BE2C (cell line): Measurements from ENCODE around the gene ARVCF.

Experiments used
- DNase-seq: peaks from one replicate; pipeline ENCODE4 v3.0.0-alpha.2; 2020
- H3K27me3 ChIP-seq: fragments of 250-450 bp; sonication (Bioruptor Pico); 2 replicates; pipeline ENCODE4 v1.5.1; 2020; ENCODE audit warnings: mild to moderate bottlenecking
- H3K36me3 ChIP-seq: fragments of 250-450 bp; sonication (Bioruptor Pico); 2 replicates; pipeline ENCODE4 v1.5.1; 2020; ENCODE audit warnings: mild to moderate bottlenecking
- H3K4me1 ChIP-seq: fragments of 250-450 bp; sonication (Bioruptor Pico); 2 replicates; pipeline ENCODE4 v1.5.1; 2020
- H3K4me3 ChIP-seq: 2 replicates; pipeline ENCODE4 v1.5.1; 2011; ENCODE audit warnings: low read depth, low read length
- H3K9me3 ChIP-seq: fragments of 250-450 bp; sonication (Bioruptor Pico); 2 replicates; pipeline ENCODE4 v1.5.1; 2020
- CTCF ChIP-seq: IDR thresholded peaks from 2 replicates; pipeline ENCODE4 v1.5.1; 2012; ENCODE audit warnings: mild to moderate bottlenecking, low read depth, low read length

Gene ARVCF

GRCh38 chr22:20014526-20015186 lies 2.0 kb downstream of the ARVCF start:
- Histone ChIP-seq H3K27me3 (no peaks in the 10 kb centered on the region), H3K4me1 (peaks cover 42% of the 10 kb centered on the region), H3K4me3 (peak overlapping the region; percentile 77), H3K9me3 (no peaks in the 10 kb centered on the region), H3K36me3 (no peaks in the 10 kb centered on the region; the same call in 1 of the 2 replicates)
- TF ChIP-seq CTCF, result peak; percentile 21; the same call in 1 of the 2 replicates
- peak; percentile 30 for DNase-seq

GRCh38 chr22:20013382-20013871 lies 3.2 kb downstream of the ARVCF start:
- no peaks in the 10 kb centered on the region for H3K9me3 ChIP-seq
- peaks cover 55% of the 10 kb centered on the region for H3K4me1 ChIP-seq
- peak; percentile 94 for DNase-seq
- no peaks in the 10 kb centered on the region for H3K27me3 ChIP-seq
- TF ChIP-seq CTCF, result peak; percentile 97
- H3K36me3 ChIP-seq, result peaks cover 5% of the 10 kb centered on the region
- no peak overlapping the region for H3K4me3 ChIP-seq

GRCh38 chr22:20012741-20013331 lies 3.8 kb downstream of the ARVCF start:
- no peaks in the 10 kb centered on the region for H3K27me3 ChIP-seq
- no peak overlapping the region for H3K4me3 ChIP-seq
- peaks cover 61% of the 10 kb centered on the region for H3K4me1 ChIP-seq
- H3K9me3 ChIP-seq, result no peaks in the 10 kb centered on the region
- TF ChIP-seq CTCF, result no peak
- DNase-seq, result no peak
- H3K36me3 ChIP-seq, result peaks cover 5% of the 10 kb centered on the region

- Histone ChIP-seq H3K4me3 (no peak overlapping the region), H3K9me3 (no peaks in the 10 kb centered on the region), H3K27me3 (no peaks in the 10 kb centered on the region), H3K36me3 (peaks cover 5% of the 10 kb centered on the region), H3K4me1 (peaks cover 67% of the 10 kb centered on the region)
- DNase-seq, result peak; percentile 6
- TF ChIP-seq CTCF, result no peak
Measured at GRCh38 chr22:20011993-20012740, 4.5 kb downstream of the ARVCF start.

- no peak for TF ChIP-seq CTCF
- Histone ChIP-seq H3K36me3 (peaks cover 5% of the 10 kb centered on the region), H3K27me3 (no peaks in the 10 kb centered on the region), H3K4me3 (no peak overlapping the region), H3K4me1 (peaks cover 68% of the 10 kb centered on the region), H3K9me3 (no peaks in the 10 kb centered on the region)
- DNase-seq, result peak; percentile 48
Measured at GRCh38 chr22:20011123-20011992, 5.3 kb downstream of the ARVCF start.
